K562 treated with DMSO at 1 percent for 12 hours (cell line): Measurements from ENCODE around the gene NAB1. TPM values are rescaled to one million over a fixed set of nuclear protein-coding genes. Genes with fewer than 3 reads are reported as not detected.

Source experiments
- total RNA-seq: library from RNA; unstranded; fragments of 300-600 nt; gene quantifications from 2 replicates; pipeline ENCODE4 v1.2.3, GENCODE V29; 2022; ENCODE audit not compliant: insufficient read depth

NAB1 gene
- 5.7 and 19.0 TPM in 2 replicates for total RNA-seq

GRCh38 chr2:190649035-190649797 lies at the start of gene NAB1:
NAB1 (plus strand) TSS chr2:190649083; CDS start chr2:190659177, 10,094 bp downstream.

Other genes with a start within 250 kb of the NAB1 start
- 4.5 and 22.9 TPM in 2 replicates for gene MFSD6, start 240.7 kb upstream of the NAB1 start, total RNA-seq
- gene NEMP2, start 114.4 kb upstream of the NAB1 start, total RNA-seq = 0.65 and 5.4 TPM in 2 replicates
- gene GLS, start 231.7 kb downstream of the NAB1 start, total RNA-seq = 12.4 and 30.0 TPM in 2 replicates